K562 (cell line): Measurements from ENCODE around the gene TBC1D5.

Experiments used
- ATF6 ChIP-seq: sonication (generic); formaldehyde crosslinking; IDR thresholded peaks from 2 replicates; pipeline ENCODE4 v1.4.0; 2020; ENCODE audit warnings: mild to moderate bottlenecking, missing genetic modification reagents
- ELF1 ChIP-seq: fragments of 200-800 bp; sonication (Bioruptor generic); IDR thresholded peaks from 2 replicates; pipeline ENCODE4 v1.6.1; 2016; ENCODE audit warnings: missing genetic modification characterization, missing compliant biosample characterization
- EZH2 ChIP-seq: IDR thresholded peaks from 2 replicates; pipeline ENCODE4 v1.6.1; 2012; ENCODE audit warnings: low read depth, mild to moderate bottlenecking, inconsistent platforms, low read length, borderline replicate concordance
- FOXM1 ChIP-seq, 2 experiments: fragments of 450-650 bp in 1 of 2; sonication (generic) in 1 of 2; formaldehyde crosslinking in 1 of 2; IDR thresholded peaks; 2 replicates each; pipeline versions ENCODE4 v1.6.1 to v1.9.0; 2017 to 2022; ENCODE audit warnings: low read depth in 2 of 2, mild to moderate bottlenecking in 2 of 2, missing genetic modification reagents in 1 of 2, moderate library complexity in 1 of 2
- RAD21 ChIP-seq, 2 experiments: fragments of 250-450 bp in 1 of 2; fragments of 450-650 bp in 1 of 2; sonication (Bioruptor Pico) in 1 of 2; formaldehyde crosslinking in 1 of 2; IDR thresholded peaks in 1 of 2; conservative IDR thresholded peaks in 1 of 2; 2 replicates each; pipeline versions ENCODE4 v1.4.0 to v1.8.0; 2020 to 2022; ENCODE audit warnings: mild to moderate bottlenecking in 2 of 2, moderate library complexity in 1 of 2
- SMARCA5 ChIP-seq: fragments of 450-650 bp; IDR thresholded peaks from 2 replicates; pipeline ENCODE4 v1.6.1; 2016

- no peak for TF ChIP-seq ATF6 (CRISPR knock-in tag)
- no peak for TF ChIP-seq SMARCA5
- no peak for TF ChIP-seq ELF1 (tag)
- TF ChIP-seq EZH2, result no peak
- no peak for TF ChIP-seq RAD21 (CRISPR knock-in tag; conservative IDR thresholded peaks at IDR 0.05 in 1 of 2, IDR thresholded peaks at IDR 0.05 in 1 of 2)
- TF ChIP-seq FOXM1 (IDR thresholded peaks at IDR 0.05; ENCODE audit: low read depth), result no peak
- TF ChIP-seq FOXM1 (CRISPR knock-in tag; IDR thresholded peaks at IDR 0.05; ENCODE audit: low read depth), result no peak
These were observed 598.4 kb downstream of the TBC1D5 start for GRCh38 chr3:17143893-17144664.
